ENCODE data around the gene FAM184A.
A peak's percentile ranks its signal among the peaks of the same experiment; 100 is the strongest.

The FAM184A gene

DNA sequence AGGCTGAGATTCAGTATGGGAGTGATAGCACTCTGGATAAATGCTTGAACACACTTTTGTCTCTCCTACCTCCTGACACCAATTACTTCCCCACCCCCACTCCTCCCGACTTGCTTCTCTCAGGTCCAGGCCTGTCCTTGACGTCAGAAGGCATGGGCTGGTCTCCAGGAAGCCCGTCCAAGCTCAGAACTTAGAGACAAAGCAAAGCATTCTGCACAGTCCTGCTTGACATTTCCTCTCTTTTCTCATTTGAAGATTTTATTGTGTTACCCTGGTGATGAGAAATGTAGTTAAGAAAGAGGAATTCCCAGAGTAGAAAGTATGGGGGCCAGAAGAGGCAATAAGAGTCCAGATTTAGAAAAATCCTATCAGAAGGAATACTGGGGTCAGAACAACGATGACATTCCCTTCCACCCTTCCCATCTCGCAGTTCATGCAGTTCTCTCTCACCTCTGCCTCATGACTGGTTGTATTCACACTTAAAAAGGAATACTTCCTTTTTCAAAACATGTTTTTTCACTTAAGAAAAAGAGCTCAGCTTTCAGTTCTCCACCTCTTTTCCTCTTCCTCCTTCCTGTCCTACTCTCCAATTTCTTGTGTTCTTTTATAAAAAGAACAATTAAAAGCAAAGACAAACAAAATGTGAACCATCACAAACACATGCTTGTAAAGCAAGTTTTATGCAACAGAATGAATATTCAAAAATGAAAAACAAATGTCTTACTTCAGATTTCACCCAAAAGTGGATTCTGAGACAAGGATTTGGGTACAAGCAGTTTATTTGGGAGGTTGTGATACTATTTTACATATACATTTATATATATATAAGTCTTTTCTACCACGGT, 18.5 kb upstream of the FAM184A start:
- no peak for DNase-seq

DNA sequence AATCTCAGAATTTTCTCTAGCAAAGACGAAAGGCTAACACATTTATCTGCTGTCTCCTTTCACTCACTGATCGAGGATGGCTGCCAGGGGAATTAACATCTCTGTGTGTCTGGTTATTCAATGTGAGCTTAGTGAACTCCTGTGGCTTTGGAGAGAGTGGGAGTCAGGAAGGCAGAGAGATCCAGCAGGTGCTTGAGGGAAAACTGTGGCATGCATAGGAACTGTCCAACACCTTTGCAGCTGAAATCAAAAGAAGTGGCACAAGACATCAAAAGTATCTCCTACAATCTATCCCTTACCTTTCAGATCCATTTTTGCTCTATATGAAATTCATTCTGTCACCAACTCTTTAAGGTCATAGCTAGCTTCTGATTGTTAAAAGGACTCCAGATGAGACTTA, 11.8 kb upstream of the FAM184A start:
- no peak for DNase-seq

DNA sequence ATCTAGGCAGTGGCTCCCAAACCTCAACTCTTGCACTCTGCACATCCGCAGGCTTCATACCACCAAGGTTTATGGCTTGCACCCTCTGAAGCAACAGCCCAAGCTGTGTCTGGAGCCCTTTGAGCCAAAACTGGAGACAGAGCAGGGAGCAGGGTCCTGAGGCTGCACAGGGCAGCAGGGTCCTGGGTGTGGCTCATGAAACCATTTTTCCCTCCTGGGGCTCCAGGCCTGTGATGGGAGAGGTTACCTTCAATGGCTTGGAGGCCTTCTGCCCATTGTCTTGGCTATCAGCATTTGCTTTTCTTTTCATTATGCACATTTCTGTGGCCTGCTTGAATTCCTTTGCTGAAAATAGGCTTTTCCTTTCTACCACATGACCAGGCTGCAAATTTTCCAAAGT, 6.3 kb upstream of the FAM184A start:
- no peak for DNase-seq

DNA sequence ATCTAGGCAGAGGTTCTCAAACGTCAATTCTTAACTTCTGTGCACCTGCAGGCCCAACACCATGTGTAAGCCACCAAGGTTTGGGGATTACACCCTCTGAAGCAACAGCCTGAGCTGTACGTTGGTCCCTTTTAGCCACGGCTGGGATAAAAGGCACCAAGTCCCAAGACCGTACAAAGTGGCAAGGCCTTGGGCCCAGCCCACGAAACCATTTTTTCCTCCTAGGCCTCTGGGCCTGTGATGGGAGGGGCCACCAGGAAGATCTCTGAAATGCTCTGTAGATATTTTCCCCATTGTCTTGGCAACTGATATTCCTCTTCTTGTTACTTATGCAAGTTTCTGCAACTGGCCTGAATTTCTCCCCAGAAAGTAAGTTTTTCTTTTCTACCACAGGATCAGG, 4.5 kb upstream of the FAM184A start:
- no peak for DNase-seq

DNA sequence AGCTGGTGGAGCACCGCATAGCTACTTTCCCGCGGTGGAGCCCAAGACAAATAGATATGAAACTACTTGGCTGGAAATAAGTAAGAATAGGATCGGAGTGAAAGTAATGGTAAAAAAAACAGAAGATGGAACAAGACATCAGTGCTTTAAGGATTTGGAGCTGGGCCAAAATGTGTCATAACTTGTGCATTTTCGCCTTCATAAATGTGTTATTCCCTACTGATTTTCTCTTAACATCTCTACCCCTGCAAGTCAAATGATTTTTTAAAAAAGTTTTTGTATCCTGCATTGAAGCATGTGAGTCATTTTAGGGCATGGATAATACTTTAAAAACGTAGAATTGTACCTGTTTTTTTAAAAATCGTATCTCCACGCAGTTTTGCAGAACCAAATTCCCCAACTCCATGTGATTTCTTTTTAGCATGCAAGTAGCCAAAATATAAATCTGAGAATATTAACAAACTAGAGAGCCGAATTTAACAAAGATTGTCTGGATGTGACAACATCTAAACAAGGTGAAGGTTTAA, 882 bp upstream of the FAM184A start:
- no peak for DNase-seq

DNA sequence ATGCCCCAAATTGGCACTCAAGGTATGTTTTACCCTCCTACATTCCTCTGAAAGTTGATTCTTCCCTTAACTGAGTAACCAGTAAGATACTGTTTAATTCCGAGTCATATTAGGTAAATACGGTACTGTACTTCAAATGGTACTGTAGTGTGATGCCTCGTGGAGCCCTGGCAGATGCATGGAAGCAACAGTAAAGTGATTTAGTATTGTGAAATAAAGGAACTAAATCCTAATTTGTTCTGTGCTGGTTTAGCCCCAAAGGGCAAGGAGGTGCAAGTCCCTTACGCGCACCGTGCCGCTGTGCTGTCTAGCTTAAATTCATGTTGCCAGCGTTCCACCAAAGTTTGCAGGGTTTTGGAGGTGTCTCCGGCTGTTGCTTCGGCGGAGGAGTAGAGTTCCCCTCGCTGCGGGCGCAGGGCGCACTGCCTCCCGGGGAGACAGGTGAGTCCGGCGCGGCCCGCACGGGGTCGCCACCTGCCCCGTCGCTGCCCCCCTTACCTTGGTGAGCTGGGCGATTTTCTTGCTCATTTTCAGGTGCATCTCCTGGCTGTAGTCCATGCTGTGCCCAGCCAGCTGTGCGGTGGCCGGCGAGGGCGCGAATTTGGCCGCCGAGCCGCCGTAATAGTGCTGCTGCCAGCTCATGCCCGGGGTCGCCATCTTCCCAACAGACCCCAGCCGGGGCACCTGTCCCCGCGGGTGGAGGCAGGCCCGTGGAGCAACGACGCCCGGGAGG, 655 bp downstream of the FAM184A start:
- peak; percentile 58 for DNase-seq

DNA sequence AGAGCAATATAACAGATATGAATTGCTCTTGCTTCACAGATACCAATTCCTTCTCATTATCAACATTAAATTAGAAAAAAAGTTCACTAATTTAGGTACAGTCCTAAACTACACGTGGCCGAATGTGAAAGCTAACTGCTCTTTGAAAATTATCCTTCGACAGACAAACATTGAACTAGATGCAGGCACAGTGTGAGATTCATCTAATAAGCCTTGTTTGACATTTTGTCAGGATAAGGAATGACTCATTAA, 1.1 kb downstream of the FAM184A start:
- DNase-seq = no peak

DNA sequence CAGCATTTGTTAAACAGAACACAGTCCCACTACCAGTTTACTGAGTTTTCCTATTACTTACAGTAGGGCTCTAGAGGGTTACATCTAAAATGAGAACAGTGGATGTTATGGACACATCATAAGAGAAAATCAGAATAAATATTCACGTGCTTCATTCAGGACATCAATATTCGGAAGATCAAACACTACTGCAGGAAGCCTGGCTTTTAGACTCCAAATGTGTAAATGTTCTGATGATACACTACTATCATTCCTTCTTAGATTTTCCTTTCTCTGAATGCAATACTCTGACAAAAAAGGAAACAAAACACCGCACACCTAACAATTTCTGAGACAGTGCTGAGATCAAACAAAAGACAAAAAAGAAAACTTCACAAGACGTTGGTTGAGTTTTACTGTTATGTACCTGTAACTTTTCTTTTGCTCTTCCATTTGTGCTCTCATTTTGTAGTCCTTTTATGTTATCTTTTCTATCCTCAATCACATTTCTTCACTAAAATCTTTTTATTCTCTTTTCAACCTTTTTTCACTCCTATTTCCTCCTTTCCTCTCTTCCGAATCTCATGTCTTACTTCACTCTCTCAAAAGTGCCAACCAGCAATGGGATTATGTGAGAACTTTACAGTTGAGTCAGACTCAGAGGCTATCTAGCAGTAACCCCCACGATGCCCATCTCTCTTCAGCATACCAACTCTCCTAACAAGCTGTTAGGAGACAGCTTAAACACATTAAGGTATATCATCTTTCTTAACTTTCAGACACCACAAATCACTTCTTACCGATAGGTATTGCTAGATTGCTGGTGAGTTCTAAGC, 1.7 kb downstream of the FAM184A start:
- no peak for DNase-seq

DNA sequence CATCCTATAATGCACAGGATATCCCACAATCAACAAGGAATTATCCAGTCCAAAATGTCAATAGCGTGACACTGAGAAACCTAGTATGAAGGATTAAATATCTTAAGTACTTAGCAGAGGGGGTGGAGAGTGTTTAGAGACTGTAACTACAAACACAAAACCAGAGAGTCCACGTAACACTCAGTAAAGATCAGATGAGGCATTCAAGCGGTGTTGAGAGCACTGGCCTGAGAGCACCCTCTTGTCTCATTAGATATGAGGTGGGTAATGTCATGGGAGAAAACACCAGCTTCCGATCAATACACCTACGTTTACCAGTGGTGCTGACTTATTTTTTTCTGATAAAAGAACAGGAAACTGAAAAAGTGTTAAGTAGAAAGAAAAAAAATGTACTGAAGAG, 2.3 kb downstream of the FAM184A start:
- no peak for DNase-seq

DNA sequence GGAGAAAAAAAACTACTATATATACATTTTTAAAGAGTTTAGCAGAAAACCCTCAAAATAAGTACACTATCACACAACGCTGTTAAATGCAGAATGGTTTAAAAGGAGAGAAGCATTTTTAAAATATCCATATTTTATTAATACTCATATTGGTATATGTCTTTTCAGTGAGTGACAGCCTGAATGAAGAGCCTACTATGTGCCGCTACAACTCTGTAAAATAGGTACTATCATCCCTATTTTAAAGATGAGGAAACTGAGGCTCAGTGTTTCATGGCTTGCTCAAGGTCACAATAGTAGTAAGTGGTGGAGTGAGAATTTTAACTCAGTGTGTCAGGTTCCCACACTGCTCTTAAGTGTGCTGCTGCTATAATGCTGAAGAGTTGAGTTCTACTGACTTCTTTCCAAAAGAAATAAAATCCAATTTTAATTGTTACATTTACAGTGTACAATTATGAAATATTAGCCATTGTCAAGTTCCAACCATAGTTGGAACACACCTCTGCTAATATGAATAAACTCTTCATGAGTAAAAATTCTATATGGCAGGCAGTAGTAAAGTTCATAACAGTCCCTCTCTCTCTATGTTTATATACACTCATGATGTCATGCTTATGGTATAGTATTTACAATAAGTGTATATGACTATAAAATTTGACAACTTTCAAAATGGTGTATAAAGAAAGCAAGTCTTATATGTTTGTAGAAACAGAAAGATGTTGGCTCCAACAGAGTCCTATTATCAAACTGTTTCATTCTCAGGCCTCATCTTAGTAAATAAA, 3.1 kb downstream of the FAM184A start:
- no peak for DNase-seq

DNA sequence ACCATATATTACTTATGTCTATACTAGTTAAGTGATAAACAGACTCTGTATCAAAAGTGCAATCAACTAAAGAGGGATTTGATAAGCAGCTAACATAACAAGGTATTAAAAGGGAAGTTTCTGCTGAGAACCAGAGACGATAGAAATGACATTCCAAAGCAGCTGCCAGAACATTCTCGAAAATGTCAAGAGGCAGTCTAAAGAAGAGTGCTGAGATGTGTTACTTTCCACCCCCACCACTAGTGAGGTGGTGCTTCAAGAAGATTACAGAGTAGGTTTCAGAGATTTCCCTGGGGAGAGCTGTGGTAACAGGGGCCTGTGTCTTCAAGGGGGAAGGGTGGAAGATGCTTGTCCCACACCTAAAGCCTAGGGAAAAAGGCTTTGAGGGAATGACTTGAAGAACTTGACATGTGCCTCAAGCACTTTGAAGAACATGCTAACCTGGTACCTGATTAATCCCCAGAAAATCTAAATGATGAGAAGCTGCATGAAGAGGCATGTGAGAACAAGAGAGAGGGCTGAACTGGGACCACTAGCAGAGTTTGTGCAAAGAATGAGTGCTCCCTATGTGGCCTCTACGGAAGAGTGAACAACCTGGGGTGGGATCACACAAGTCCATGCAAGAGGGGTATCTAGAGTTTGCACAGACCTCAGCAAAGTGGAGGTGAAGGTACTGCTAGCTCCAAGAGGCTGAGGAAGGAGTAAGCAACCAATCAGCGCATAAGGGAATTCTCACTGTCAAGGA, 5.0 kb downstream of the FAM184A start:
- no peak for DNase-seq

DNA sequence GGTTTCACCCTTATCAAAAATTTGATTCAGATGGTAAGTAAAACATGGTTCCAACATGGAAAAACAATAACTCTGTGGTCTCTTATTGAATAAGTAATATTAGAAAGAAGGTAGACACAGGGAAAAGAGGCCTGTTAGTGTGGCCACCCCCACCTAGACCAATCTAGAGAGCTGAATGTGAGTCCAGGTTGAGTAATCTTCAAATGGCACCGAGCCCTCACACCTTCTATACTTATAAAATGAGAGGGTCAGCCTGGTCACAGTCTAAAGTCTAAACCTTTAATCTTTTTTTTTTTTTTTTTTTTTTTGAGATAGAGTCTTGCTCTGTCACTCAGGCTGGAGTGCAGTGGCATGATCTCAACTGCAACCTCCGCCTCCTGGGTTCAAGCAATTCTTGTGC, 6.9 kb downstream of the FAM184A start:
- no peak for DNase-seq

DNA sequence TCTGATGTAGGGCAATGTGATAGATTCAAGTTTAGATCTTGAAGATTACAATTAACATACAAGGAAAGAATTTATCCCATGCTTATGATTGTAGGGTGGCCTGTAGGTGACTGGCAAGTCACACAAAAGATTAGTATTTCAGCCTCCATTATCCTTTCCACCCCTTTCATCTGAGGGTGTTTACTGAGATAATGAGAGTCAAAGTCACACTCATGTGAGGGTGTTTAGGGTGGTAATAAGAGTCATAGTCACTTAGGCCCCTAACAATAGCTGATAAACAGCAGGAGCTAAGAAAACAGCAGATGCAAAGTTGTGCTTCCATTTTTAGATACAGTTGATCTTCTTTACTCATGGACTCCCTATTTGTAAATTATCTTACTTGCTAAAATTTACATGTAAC, 11.4 kb downstream of the FAM184A start:
- no peak for DNase-seq

DNA sequence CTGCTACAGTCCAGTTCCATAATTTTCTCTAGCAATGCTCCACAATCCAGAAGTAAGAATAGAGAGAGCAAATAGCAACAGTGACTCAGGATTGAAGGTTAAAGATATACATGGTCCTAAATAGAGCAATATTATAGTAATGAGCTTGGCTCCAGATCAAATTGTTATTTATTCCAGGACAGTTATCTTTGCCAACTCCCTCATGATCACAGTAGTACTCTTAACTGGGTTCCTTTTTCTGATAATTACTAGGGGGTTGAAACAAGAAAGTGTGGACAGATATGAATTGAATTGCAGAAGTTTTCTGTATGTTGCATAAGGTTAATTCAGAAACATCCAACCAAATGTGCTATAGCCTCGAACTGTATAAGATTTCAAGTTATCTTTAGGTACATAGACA, 11.9 kb downstream of the FAM184A start:
- DNase-seq = no peak

DNA sequence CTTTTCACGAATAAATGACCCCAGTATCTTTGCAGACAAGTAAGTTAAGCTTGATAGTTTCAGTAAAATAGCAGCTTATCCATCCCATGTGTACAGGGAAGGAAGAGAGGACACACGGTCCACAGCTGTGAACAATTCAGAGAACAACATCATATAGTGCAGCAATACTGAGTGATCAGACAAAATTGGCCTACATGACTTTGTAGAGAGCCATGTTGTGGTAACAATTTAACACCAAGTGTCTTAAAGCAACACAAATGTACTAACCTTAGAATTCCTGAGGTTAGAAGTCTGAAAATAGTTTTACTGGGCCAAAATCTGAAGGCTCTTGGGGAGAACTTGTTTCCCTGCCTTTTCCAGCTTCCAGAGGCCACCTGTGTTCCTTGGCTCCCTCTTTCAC, 12.5 kb downstream of the FAM184A start:
- no peak for DNase-seq

DNA sequence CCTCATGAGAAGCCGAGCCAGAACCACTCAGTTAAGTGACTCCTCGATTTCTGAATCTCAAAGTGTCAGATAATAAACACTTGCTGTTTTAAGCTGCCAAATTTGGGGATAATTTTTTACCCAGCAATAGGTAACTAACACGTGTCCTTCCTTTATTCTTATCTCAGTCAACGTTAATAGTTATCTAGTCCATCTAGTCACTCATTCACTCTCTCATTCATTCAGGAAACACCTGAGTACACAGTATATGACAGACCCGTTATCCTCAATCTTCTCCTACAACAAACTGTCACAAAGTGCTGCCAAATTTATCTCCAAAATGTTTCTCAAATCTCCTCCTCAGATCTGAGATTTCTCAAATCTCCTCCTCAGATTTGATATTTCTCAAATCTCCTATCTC, 13.1 kb downstream of the FAM184A start:
- no peak for DNase-seq

DNA sequence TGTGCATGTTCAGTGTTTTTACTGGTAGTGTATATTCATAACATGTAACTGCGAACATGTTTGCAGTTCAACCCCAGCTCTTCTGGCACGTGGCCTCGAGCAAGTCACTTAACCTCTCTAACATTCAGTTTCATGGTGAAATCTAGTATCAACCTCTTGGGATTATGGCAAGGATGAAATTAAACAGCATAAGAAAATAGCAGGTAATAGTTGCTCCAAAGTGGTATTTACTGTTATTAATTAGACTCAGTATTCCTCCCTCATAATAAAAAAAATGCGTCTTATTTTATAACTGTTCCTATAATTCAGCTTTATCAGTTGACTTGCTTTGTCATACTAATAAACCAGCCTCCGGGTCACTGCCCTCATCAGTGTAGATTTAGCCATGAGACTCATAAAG, 15.0 kb downstream of the FAM184A start:
- DNase-seq = no peak

DNA sequence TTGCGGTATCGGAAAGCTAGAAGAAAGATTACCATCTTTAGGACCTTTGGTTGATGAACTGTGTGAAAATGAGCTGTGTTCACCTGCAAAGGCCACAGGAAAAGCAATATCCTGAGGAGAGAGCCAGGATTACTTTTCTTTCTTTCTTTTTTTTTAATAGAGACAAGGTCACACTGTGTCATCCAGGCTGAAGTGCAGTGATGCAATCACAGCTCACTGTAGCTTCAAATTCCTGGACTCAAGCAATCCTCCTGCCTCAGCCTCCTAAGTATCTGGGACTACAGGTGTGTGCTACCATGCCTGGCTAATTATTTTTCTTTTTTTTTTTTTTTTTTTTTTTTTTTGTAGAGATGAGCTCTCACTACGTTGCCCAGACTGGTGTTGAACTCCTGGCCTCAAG, 17.2 kb downstream of the FAM184A start:
- DNase-seq = no peak

DNA sequence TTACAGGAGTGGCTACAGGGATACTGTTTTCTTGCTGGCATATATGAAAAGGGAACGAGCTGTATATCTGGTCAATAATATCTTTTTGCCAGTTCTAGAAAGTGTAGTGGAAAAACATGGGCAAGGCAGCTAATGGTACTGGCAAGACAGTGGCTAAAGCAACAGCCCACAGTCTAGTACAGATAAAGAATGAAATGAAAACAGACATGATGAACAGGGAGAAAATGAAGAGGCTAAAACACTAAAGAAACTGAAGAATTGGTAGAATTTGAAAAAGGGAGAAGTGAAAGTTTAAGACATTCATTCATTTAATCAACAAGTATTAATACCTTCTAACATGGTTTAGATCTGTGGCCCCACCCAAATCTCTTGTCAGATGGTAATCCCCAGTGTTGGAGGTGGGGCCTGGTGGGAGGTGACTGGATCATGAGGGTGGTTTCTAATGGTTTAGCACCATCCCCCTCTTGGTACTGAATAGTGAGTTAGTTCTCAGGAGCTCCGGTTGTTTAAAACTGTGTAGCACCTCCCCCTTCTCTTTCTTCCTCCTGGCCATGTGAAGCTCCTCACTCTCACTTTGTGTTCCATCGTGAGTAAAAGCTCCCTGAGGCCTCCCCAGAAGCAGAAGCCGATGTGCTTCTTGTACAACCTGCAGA, 18.1 kb downstream of the FAM184A start:
- DNase-seq = no peak

DNA sequence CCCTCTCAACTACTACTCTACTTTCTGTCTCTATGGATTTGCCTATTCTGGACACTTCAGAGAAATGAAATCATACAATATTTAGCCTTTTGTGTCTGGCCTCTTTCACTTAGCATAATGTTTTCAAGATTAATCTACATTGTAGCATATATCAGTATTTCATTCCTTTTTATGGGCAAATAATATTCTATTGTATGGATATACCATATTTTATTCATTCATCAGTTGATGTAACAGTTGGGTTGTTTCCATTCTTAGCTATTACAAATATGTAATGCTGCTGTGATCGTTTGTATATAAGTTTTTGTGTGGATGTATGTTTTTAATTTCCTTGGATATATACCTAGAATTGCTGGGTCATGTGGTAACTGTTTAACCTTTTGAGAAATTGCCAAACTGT, 23.4 kb downstream of the FAM184A start:
- DNase-seq = no peak

DNA sequence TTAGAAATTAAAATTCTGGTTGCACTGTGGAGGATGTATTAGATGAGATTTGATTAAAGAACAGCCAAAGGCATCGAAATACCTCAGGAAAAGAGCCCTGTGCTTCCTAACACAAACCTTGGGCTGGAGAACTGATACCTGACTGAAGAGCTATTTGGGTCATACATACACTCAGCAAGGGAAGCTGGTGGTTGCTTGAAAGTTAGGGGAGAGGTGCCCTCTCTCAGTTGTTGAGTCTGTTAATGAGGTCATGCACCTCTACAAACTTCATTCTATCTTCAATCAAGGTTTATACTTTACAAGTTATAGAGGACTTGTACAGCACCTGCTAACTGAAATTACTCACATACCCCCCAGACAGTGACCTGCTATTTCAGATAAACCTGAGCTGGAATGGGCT, 25.5 kb downstream of the FAM184A start:
- no peak for DNase-seq
